A549 treated with GW870086 at 1 μM for 4 hours (cell line): ENCODE measurements around the gene ABCB8. TPM values are rescaled to one million over a fixed set of nuclear protein-coding genes. Genes with fewer than 3 reads are reported as not detected.

ENCODE experiments used
- total RNA-seq: library from RNA; stranded (reverse); fragments of 200-300 nt; extraction: Qiagen RNA extraction; gene quantifications from 5 replicates; pipeline ENCODE4 v1.2.3, GENCODE V29; 2022; ENCODE audit warnings: low read depth

ABCB8 gene
- total RNA-seq = 36.6 to 51.9 TPM (median 46.2 TPM) in 5 replicates

DNA sequence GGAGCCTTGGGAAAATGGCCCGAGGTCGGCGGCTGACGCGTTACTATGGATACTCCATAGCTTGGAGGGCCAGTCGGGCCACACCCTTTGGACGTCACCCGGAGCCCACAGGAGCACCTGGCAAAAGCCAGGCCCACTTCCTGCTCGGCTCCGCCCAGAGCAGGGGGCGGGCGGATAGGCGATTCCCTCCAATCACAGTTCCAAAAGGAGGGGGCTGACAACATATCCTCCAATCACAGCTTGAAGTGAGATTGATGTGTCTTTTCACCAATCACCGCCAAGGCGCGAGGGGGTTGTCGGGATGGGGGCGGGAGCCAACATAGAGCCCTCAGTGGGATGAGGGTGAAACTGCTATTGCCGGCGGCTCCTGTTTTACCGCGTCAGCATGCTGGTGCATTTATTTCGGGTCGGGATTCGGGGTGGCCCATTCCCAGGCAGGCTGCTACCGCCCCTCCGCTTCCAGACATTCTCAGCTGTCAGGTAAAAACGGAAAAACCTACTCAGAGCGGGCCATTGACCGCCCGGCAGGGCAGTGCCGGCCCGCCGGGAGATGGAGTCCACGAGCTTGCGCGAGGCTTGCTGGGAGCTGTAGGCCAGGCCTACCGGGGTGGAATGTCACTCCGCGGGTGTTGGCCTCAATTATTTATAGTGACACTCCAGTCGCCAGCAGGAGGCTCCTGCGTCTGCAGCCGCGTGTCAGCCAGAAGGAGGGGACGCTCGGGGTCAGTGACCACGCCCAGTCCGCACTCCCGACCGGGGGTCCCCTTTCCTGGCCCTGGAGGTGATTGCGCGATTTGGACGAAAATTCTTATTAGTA lies at the start of gene ABCB8:
TSS of gene ABCB8 (plus strand) at position 320 of the 817 bp plus-strand sequence. CDS start at position 386, 66 bp downstream.

DNA sequence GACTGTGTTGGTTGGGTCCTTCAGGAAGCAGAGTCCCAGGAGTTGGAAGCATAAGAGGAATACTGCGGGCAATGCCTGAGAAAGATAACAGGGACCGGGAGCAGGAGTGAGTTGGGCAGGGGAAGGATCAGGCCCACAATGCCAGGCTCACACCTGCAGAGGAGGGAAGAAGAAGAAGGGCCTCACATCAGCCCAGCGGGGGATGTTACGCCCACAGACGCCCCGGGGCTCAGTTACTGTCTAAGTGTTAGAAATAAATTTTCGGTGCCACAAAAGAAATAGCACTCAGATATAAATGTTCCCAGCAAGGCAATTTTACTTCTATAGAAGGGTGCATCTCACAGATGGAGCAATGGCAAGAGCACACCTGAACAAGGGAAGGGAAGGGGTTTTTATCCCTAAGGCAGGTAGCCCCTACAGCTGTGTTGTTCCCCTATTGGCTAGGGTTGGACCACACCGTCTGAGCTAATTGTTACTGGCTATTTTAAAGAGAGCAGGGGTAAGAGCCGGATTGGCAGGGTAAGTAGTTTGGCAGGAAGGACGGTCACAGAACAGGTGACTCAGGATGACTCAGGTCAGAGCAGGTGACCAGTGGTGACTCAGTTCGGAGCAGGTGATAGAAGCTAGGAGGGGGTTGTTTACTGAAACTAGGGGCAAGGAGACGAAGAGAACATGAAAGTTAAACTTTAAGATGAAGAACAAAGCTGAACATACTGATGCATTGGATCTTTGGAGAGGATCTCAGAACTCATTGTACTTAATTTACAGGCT lies 37.6 kb upstream of the ABCB8 start, which contains the start of gene NOS3:
TSS of gene NOS3 (plus strand) at position 602 of the 771 bp plus-strand sequence. CDS start 2,787 bp downstream, outside the sequence.

GRCh38 chr7:151024435-151025056 lies 3.7 kb upstream of the ABCB8 start, which contains the start of gene ATG9B:
Gene ATG9B, minus strand, starts transcription at chr7:151024494. Its CDS starts 71 bp downstream, at chr7:151024423.

GRCh38 chr7:151047976-151048815 lies 19.9 kb downstream of the ABCB8 start, which contains the start of gene ASIC3:
Gene ASIC3, plus strand, starts transcription at chr7:151048531. Its CDS starts 355 bp downstream, at chr7:151048886.

DNA sequence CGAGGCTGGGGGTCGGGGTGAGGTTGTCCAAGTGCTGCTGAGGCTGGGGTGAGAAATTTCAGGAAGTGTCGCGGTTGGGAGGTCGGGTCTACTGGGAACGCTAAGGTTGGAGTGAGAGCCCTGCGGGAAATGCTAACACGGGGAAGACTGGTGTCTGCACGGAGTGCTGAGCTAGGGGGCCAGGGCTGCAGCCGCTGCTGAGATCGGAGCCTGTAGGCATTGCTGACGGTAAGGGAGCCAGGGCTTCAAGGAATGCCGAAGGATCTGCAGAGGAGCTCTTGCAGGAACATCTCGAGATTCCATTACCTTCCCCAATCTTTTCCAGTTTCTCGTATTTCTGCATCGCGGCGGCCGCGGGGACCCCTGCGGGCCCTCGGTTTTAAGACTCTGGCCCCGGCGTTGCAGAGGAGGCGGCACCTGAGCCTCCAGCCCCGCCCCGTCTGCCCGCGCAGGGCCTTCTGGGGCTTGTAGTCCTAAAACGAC lies 29.3 kb downstream of the ABCB8 start, which contains the start of gene CDK5:
TSS of gene CDK5 (minus strand) at position 392 of the 483 bp plus-strand sequence. CDS start at position 343, 49 bp downstream.

GRCh38 chr7:151059367-151060112 lies 31.3 kb downstream of the ABCB8 start, which contains the start of gene SLC4A2:
Gene SLC4A2, plus strand, starts transcription at chr7:151059589. Its CDS starts 2,399 bp downstream, at chr7:151061988.

GRCh38 chr7:151080522-151081169 lies 52.4 kb downstream of the ABCB8 start, which contains the start of gene FASTK:
Gene FASTK, minus strand, starts transcription at chr7:151080809. Its CDS starts 43 bp downstream, at chr7:151080766.

DNA sequence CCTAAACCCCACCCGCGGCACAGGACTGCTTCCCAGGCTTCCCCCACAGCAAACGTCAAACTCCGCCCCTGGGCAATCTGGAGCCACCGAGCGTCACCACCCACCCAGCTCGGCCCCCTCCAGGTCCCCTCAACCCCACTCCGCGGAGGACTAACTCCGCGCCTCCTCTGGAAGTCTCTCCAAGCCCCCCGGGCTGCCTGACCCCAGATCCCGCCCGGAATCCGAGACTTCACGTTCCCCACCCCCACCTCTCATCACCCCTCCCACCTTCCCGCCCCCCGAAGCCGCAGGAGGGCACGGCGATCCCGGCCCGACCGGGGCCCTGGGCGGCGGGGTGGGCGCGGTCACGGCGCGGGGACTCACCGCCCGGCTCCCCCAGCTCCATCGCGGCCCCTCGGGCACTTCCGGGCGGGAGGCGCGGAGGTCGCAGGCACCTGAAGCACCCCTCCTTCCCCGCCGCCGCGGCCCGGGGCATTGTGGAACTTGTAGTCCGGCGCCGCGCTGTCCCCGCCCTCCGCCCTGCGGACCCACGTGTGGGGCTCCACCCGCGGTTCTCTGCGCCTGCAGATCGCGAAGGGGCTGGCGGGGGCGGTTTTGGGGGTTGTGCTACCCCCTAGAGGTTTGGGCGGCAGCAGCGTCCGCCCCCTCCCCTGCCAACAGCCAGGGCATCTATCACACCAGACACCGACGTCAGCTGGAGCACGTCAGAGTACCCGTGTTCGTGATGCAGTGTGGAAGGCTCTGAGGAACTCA lies 55.0 kb downstream of the ABCB8 start, which contains the start of gene TMUB1:
TSS of gene TMUB1 (minus strand) at position 423 of the 753 bp plus-strand sequence. CDS start 930 bp downstream, outside the sequence.

GRCh38 chr7:151085691-151086620 lies 57.7 kb downstream of the ABCB8 start, which contains the start of gene AGAP3:
Gene AGAP3, plus strand, starts transcription at chr7:151086475. Its CDS starts 267 bp downstream, at chr7:151086742.

Other genes starting within 250 kb of the ABCB8 start
- 0.11 TPM in 1 of 5 replicates, not detected in the others for gene TMEM176B, start 228.1 kb upstream of the ABCB8 start, total RNA-seq
- not detected in 5 replicates for gene TMEM176A, start 227.7 kb upstream of the ABCB8 start, total RNA-seq
- not detected in 5 replicates for gene AOC1, start 175.9 kb upstream of the ABCB8 start, total RNA-seq
- gene KCNH2, start 50.1 kb upstream of the ABCB8 start, total RNA-seq = 1.2 to 1.6 TPM (median 1.5 TPM) in 5 replicates
- 0.35 to 1.2 TPM (median 0.53 TPM) in 5 replicates for gene NOS3, start 37.4 kb upstream of the ABCB8 start, total RNA-seq
- gene ATG9B, start 4.0 kb upstream of the ABCB8 start, total RNA-seq = 0.31 to 1.3 TPM (median 0.58 TPM) in 5 replicates
- gene ASIC3, start 20.1 kb downstream of the ABCB8 start, total RNA-seq = 5.6 to 10.8 TPM (median 9.7 TPM) in 5 replicates
- 32.6 to 35.3 TPM (median 35.2 TPM) in 5 replicates for gene CDK5, start 29.4 kb downstream of the ABCB8 start, total RNA-seq
- 198 to 288 TPM (median 268 TPM) in 5 replicates for gene SLC4A2, start 31.1 kb downstream of the ABCB8 start, total RNA-seq
- 53.2 to 74.2 TPM (median 74.0 TPM) in 5 replicates for gene FASTK, start 52.4 kb downstream of the ABCB8 start, total RNA-seq
- gene TMUB1, start 55.0 kb downstream of the ABCB8 start, total RNA-seq = 34.0 to 56.4 TPM (median 54.1 TPM) in 5 replicates
- 48.5 to 63.7 TPM (median 58.1 TPM) in 5 replicates for gene AGAP3, start 58.0 kb downstream of the ABCB8 start, total RNA-seq
- 0.26 TPM in 1 of 5 replicates, not detected in the others for gene GBX1, start 139.2 kb downstream of the ABCB8 start, total RNA-seq
- not detected in 5 replicates for gene ASB10, start 158.8 kb downstream of the ABCB8 start, total RNA-seq
- gene H2BK1, start 182.0 kb downstream of the ABCB8 start, total RNA-seq = not detected in 5 replicates
- gene ABCF2, start 198.8 kb downstream of the ABCB8 start, total RNA-seq = 61.3 to 66.0 TPM (median 62.7 TPM) in 5 replicates
- gene CHPF2, start 204.0 kb downstream of the ABCB8 start, total RNA-seq = 38.4 to 50.0 TPM (median 45.5 TPM) in 5 replicates
- gene SMARCD3, start 220.2 kb downstream of the ABCB8 start, total RNA-seq = 9.0 to 11.6 TPM (median 9.7 TPM) in 5 replicates